ENCODE data around the gene HMGXB4. TPM values are rescaled to one million over a fixed set of nuclear protein-coding genes. Genes with fewer than 3 reads are reported as not detected.

Gene HMGXB4
- polyA plus RNA-seq, 2 of the 4 experiments (the other 2 are of a cell fraction), result 12.9 to 29.5 TPM

DNA sequence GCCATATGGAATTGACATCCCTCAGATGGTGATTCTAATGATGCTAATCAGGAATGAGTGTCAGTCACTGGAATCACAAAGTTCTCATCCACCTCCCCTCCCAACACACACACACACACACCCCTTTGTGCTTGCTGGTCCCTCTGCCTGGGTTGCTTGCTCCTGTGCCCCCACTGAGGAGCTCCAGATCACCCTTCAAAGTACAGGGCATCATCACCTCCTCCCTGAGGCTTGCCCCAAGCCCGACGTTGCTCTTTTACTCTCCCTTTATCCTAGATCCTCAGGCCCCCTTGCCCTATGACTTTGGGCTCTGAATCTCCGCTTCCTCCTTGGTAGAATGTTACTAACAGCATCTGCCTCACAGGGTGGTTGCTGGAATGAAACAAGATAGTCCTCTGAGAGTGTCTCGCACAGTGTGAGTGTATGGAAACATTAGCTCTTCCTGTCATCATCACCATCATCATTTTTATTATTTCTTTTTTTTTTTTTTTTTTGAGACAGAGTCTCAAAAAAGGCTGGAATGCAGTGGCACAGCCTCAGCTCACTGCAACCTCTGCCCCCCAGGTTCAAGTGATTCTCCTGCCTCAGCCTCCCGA is 45.8 kb downstream of the HMGXB4 start:
- Histone ChIP-seq H3K4me3 (no peak overlapping the region), H3K27ac (peak overlapping the region; percentile 30 to 92; a peak in 4 of 6 replicates), H3K4me2 (no peak overlapping the region), H3K9me3 (no peaks in the 10 kb centered on the region), H3K4me1 (peaks cover 21% of the 10 kb centered on the region)
- CTCF ChIA-PET, result no interaction called here
- TF ChIP-seq, protein P1, sequence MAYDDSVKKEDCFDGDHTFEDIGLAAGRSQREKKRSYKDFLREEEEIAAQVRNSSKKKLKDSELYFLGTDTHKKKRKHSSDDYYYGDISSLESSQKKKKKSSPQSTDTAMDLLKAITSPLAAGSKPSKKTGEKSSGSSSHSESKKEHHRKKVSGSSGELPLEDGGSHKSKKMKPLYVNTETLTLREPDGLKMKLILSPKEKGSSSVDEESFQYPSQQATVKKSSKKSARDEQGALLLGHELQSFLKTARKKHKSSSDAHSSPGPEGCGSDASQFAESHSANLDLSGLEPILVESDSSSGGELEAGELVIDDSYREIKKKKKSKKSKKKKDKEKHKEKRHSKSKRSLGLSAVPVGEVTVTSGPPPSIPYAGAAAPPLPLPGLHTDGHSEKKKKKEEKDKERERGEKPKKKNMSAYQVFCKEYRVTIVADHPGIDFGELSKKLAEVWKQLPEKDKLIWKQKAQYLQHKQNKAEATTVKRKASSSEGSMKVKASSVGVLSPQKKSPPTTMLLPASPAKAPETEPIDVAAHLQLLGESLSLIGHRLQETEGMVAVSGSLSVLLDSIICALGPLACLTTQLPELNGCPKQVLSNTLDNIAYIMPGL (CRISPR knock-in tag; IDR thresholded peaks at IDR 0.05; ENCODE audit: borderline replicate concordance), result no peak
- TF ChIP-seq POLR2A (IDR thresholded peaks at IDR 0.05; ENCODE audit: low read length) (no peak), ZFP36 (IDR thresholded peaks at IDR 0.05; ENCODE audit: borderline replicate concordance, partially characterized antibody) (no peak), FOSL2 (IDR thresholded peaks at IDR 0.05) (no peak), FOSL2 (CRISPR knock-in tag; IDR thresholded peaks at IDR 0.05) (no peak), ZNF302 (CRISPR knock-in tag; IDR thresholded peaks at IDR 0.05) (no peak), HOXA7 (CRISPR knock-in tag; IDR thresholded peaks at IDR 0.05) (no peak), ZSCAN20 (CRISPR knock-in tag; IDR thresholded peaks at IDR 0.05) (no peak), GATA3 (IDR thresholded peaks at IDR 0.05; ENCODE audit: borderline replicate concordance) (no peak), JUN (IDR thresholded peaks at IDR 0.05) (no peak), FOSB (CRISPR knock-in tag; IDR thresholded peaks at IDR 0.05) (no peak), HDAC2 (IDR thresholded peaks at IDR 0.05) (no peak), FOXS1 (CRISPR knock-in tag; IDR thresholded peaks at IDR 0.05) (no peak), CBX2 (IDR thresholded peaks at IDR 0.05; ENCODE audit: borderline replicate concordance, low read depth) (no peak), EHF (CRISPR knock-in tag; IDR thresholded peaks at IDR 0.05) (no peak), HOXB5 (CRISPR knock-in tag; IDR thresholded peaks at IDR 0.05) (no peak)
- TF ChIP-seq, protein P2, sequence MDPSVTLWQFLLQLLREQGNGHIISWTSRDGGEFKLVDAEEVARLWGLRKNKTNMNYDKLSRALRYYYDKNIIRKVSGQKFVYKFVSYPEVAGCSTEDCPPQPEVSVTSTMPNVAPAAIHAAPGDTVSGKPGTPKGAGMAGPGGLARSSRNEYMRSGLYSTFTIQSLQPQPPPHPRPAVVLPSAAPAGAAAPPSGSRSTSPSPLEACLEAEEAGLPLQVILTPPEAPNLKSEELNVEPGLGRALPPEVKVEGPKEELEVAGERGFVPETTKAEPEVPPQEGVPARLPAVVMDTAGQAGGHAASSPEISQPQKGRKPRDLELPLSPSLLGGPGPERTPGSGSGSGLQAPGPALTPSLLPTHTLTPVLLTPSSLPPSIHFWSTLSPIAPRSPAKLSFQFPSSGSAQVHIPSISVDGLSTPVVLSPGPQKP (IDR thresholded peaks at IDR 0.05; ENCODE audit: low read depth, low read length), result no peak
- TF ChIP-seq, protein P3, sequence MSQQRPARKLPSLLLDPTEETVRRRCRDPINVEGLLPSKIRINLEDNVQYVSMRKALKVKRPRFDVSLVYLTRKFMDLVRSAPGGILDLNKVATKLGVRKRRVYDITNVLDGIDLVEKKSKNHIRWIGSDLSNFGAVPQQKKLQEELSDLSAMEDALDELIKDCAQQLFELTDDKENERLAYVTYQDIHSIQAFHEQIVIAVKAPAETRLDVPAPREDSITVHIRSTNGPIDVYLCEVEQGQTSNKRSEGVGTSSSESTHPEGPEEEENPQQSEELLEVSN (IDR thresholded peaks at IDR 0.05; ENCODE audit: borderline replicate concordance, low read depth), result no peak
- TF ChIP-seq, protein P4, sequence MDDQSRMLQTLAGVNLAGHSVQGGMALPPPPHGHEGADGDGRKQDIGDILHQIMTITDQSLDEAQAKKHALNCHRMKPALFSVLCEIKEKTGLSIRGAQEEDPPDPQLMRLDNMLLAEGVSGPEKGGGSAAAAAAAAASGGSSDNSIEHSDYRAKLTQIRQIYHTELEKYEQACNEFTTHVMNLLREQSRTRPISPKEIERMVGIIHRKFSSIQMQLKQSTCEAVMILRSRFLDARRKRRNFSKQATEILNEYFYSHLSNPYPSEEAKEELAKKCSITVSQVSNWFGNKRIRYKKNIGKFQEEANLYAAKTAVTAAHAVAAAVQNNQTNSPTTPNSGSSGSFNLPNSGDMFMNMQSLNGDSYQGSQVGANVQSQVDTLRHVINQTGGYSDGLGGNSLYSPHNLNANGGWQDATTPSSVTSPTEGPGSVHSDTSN (IDR thresholded peaks at IDR 0.05), result no peak
- ATAC-seq (no peak), DNase-seq (ENCODE audit: low read depth in 1 of 2, low spot score in 1 of 2) (no peak), FAIRE-seq (no peak)
- 90% methylated on average over 5 of the region's 5 CpGs for WGBS (ENCODE audit: missing lambda C conversion rate)
- POLR2A ChIA-PET, result interaction anchor here (0.6 kb wide), 3 partner anchors 124 to 533 kb away, joined by 3 to 4 read pairs (median 4); no protein-coding TSS in a partner anchor

DNA sequence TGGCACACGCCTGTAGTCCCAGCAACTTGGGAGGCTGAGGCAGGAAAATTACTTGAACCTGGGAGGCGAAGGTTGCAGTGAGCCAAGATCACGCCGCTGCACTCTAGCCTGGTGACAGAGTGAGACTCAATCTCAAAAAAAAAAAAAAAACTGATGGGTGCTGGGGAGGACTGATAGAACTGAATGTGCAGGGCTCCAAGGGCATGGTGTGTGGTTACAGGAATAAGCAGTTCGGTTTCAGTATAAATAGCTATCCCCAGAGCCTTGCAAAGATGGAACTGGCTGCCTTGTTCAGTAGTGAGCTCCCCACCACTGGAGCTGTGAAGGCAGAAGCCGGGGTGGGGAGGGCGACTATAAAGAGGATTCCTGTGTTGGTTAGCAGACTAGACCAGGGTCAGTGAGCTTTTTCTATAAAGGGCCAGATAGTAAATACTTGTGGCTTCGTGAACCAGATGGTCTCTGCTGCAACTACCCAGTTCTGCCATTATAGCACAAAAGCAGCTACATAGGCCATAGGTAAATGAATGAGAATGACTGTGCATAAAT is 48.3 kb downstream of the HMGXB4 start:
- POLR2A ChIA-PET, result no interaction called here
- no peak for ATAC-seq

More for the DNA sequence above, 48.3 kb downstream of the HMGXB4 start:
- CTCF ChIA-PET, result no interaction called here
- FAIRE-seq (no peak), DNase-seq (ENCODE audit: low read depth in 1 of 2, low spot score in 1 of 2) (no peak)
- H3K4me3 ChIP-seq, result no peak overlapping the region
- peak; percentile 53; the same call in 1 of the 2 replicates for TF ChIP-seq NFE2L2 (conservative IDR thresholded peaks at IDR 0.05; ENCODE audit: low read length)
- TF ChIP-seq, protein P5, sequence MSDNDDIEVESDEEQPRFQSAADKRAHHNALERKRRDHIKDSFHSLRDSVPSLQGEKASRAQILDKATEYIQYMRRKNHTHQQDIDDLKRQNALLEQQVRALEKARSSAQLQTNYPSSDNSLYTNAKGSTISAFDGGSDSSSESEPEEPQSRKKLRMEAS (IDR thresholded peaks at IDR 0.05), result no peak
- H3K9me3 ChIP-seq, result no peaks in the 10 kb centered on the region
- no peak overlapping the region for H3K27ac ChIP-seq
- WGBS (ENCODE audit: missing lambda C conversion rate), result 78% methylated on average over 8 of the region's 8 CpGs
- H3K4me1 ChIP-seq, result peaks cover 18% of the 10 kb centered on the region
- H3K4me2 ChIP-seq, result no peak overlapping the region

Data from A549 (cell line).